Spleen (tissue), 7 donors: ENCODE results near the gene KCNQ1.

ENCODE experiments used
- CTCF ChIP-seq, 11 experiments: fragments of 200-600 bp in 7 of 11; fragments of 450-650 bp in 4 of 11; sonication (generic) in 4 of 11; IDR thresholded peaks in 8 of 11; conservative IDR thresholded peaks in 3 of 11; 1 replicate in 7 of 11; 2 replicates in 4 of 11; pipeline versions ENCODE4 v1.4.0 to v1.8.0; 2016 to 2021; ENCODE audit warnings: antibody characterized with exemption in 11 of 11, inconsistent platforms in 4 of 11, mild to moderate bottlenecking in 1 of 11
- POLR2A ChIP-seq, 3 donors: fragments of 450-650 bp; IDR thresholded peaks; one replicate each; pipeline ENCODE4 v1.5.1; 2017; ENCODE audit warnings: antibody characterized with exemption in 3 of 3, mild to moderate bottlenecking in 1 of 3
- donor health status: DM: no; HTN: no; CAD: no; lungs with moderate emphysema.
- donor health status: DM: no; HTN: no; CAD: no.
- donor health status: DM: no; HTN: no; CAD: no.

GRCh38 chr11:2713094-2713493, 268.3 kb downstream of the KCNQ1 start:
- TF ChIP-seq CTCF (IDR thresholded peaks at IDR 0.05 in 8 of 11, conservative IDR thresholded peaks at IDR 0.05 in 3 of 11) (no peak), POLR2A (IDR thresholded peaks at IDR 0.05) (no peak)
